ENCODE results near the gene MALSU1. TPM values are rescaled to one million over a fixed set of nuclear protein-coding genes. Genes with fewer than 3 reads are reported as not detected.

The MALSU1 gene
- total and polyA plus RNA-seq, 2 of the 13 experiments (the other 11 are each of a cell fraction or from before 2014, with no cell fraction given), result 72.0 to 141 TPM

DNA sequence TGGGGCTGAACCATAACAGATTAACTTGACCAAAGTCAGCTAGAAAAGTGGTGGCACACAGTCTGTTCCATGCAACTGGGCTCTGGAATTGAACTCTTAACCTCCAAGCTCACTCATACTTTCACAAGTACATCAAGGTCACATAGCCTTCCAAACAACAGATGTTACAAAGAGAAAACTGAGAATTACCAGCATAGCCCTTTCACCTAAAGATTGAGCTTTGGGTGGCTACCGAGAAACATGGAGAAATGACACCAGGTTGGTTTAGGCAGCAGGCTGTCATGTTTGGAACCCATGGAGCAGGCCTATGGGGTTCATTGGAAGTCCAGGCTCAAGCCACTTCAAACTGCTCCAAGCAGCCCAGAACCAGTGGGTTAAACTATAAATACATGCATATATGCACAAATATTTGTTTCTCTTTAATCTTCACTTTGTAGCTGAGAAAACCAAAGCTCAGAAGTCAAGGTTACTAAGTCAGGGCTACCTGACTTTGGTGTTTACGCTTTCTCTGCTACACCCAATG lies 59.1 kb downstream of the MALSU1 start (continued):
- TF ChIP-seq, protein P1, sequence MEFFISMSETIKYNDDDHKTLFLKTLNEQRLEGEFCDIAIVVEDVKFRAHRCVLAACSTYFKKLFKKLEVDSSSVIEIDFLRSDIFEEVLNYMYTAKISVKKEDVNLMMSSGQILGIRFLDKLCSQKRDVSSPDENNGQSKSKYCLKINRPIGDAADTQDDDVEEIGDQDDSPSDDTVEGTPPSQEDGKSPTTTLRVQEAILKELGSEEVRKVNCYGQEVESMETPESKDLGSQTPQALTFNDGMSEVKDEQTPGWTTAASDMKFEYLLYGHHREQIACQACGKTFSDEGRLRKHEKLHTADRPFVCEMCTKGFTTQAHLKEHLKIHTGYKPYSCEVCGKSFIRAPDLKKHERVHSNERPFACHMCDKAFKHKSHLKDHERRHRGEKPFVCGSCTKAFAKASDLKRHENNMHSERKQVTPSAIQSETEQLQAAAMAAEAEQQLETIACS (CRISPR knock-in tag; IDR thresholded peaks at IDR 0.05), result no peak
- TF ChIP-seq, protein P2, sequence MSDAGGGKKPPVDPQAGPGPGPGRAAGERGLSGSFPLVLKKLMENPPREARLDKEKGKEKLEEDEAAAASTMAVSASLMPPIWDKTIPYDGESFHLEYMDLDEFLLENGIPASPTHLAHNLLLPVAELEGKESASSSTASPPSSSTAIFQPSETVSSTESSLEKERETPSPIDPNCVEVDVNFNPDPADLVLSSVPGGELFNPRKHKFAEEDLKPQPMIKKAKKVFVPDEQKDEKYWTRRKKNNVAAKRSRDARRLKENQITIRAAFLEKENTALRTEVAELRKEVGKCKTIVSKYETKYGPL (CRISPR knock-in tag; IDR thresholded peaks at IDR 0.05), result no peak
- TF ChIP-seq EED (CRISPR knock-in tag; IDR thresholded peaks at IDR 0.05) (no peak), TP53 (CRISPR knock-in tag; conservative IDR thresholded peaks at IDR 0.05) (no peak), ZZZ3 (CRISPR knock-in tag; IDR thresholded peaks at IDR 0.05; ENCODE audit: borderline replicate concordance) (no peak), ZNF484 (CRISPR knock-in tag; IDR thresholded peaks at IDR 0.05; ENCODE audit: borderline replicate concordance, low read depth) (no peak), KDM3A (CRISPR knock-in tag; IDR thresholded peaks at IDR 0.05; ENCODE audit: low read depth) (no peak), RARA (CRISPR knock-in tag; IDR thresholded peaks at IDR 0.05) (peak; percentile 91), HNRNPL (IDR thresholded peaks at IDR 0.05; ENCODE audit: low read depth, low read length) (no peak), ISL2 (CRISPR knock-in tag; IDR thresholded peaks at IDR 0.05) (peak; percentile 74), ZNF296 (CRISPR knock-in tag; conservative IDR thresholded peaks at IDR 0.05) (no peak), SRSF9 (IDR thresholded peaks at IDR 0.05; ENCODE audit: borderline replicate concordance, insufficient read depth, low read depth, low read length, poor library complexity, severe bottlenecking) (no peak), MXI1 (IDR thresholded peaks at IDR 0.05; ENCODE audit: borderline replicate concordance, low read depth, low read length) (peak; percentile 15; the same call in 1 of the 3 replicates), KLF11 (CRISPR knock-in tag; IDR thresholded peaks at IDR 0.05) (no peak), NAIF1 (CRISPR knock-in tag; IDR thresholded peaks at IDR 0.05; ENCODE audit: borderline replicate concordance) (no peak), GTF3A (CRISPR knock-in tag; conservative IDR thresholded peaks at IDR 0.05) (no peak)
- TF ChIP-seq, protein P3, sequence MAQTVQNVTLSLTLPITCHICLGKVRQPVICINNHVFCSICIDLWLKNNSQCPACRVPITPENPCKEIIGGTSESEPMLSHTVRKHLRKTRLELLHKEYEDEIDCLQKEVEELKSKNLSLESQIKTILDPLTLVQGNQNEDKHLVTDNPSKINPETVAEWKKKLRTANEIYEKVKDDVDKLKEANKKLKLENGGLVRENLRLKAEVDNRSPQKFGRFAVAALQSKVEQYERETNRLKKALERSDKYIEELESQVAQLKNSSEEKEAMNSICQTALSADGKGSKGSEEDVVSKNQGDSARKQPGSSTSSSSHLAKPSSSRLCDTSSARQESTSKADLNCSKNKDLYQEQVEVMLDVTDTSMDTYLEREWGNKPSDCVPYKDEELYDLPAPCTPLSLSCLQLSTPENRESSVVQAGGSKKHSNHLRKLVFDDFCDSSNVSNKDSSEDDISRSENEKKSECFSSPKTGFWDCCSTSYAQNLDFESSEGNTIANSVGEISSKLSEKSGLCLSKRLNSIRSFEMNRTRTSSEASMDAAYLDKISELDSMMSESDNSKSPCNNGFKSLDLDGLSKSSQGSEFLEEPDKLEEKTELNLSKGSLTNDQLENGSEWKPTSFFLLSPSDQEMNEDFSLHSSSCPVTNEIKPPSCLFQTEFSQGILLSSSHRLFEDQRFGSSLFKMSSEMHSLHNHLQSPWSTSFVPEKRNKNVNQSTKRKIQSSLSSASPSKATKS (CRISPR knock-in tag; IDR thresholded peaks at IDR 0.05), result no peak
- TF ChIP-seq, protein P4, sequence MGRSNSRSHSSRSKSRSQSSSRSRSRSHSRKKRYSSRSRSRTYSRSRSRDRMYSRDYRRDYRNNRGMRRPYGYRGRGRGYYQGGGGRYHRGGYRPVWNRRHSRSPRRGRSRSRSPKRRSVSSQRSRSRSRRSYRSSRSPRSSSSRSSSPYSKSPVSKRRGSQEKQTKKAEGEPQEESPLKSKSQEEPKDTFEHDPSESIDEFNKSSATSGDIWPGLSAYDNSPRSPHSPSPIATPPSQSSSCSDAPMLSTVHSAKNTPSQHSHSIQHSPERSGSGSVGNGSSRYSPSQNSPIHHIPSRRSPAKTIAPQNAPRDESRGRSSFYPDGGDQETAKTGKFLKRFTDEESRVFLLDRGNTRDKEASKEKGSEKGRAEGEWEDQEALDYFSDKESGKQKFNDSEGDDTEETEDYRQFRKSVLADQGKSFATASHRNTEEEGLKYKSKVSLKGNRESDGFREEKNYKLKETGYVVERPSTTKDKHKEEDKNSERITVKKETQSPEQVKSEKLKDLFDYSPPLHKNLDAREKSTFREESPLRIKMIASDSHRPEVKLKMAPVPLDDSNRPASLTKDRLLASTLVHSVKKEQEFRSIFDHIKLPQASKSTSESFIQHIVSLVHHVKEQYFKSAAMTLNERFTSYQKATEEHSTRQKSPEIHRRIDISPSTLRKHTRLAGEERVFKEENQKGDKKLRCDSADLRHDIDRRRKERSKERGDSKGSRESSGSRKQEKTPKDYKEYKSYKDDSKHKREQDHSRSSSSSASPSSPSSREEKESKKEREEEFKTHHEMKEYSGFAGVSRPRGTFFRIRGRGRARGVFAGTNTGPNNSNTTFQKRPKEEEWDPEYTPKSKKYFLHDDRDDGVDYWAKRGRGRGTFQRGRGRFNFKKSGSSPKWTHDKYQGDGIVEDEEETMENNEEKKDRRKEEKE (IDR thresholded peaks at IDR 0.05), result no peak
- TF ChIP-seq, protein P5, sequence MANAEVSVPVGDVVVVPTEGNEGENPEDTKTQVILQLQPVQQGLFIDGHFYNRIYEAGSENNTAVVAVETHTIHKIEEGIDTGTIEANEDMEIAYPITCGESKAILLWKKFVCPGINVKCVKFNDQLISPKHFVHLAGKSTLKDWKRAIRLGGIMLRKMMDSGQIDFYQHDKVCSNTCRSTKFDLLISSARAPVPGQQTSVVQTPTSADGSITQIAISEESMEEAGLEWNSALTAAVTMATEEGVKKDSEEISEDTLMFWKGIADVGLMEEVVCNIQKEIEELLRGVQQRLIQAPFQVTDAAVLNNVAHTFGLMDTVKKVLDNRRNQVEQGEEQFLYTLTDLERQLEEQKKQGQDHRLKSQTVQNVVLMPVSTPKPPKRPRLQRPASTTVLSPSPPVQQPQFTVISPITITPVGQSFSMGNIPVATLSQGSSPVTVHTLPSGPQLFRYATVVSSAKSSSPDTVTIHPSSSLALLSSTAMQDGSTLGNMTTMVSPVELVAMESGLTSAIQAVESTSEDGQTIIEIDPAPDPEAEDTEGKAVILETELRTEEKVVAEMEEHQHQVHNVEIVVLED (CRISPR knock-in tag; IDR thresholded peaks at IDR 0.05; ENCODE audit: borderline replicate concordance), result 0 out of 2 replicates have a peak, but pooled peaks have one; percentile 8
- TF ChIP-seq, protein P6, sequence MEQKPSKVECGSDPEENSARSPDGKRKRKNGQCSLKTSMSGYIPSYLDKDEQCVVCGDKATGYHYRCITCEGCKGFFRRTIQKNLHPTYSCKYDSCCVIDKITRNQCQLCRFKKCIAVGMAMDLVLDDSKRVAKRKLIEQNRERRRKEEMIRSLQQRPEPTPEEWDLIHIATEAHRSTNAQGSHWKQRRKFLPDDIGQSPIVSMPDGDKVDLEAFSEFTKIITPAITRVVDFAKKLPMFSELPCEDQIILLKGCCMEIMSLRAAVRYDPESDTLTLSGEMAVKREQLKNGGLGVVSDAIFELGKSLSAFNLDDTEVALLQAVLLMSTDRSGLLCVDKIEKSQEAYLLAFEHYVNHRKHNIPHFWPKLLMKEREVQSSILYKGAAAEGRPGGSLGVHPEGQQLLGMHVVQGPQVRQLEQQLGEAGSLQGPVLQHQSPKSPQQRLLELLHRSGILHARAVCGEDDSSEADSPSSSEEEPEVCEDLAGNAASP (CRISPR knock-in tag; IDR thresholded peaks at IDR 0.05; ENCODE audit: borderline replicate concordance), result 0 out of 2 replicates have a peak, but pooled peaks have one; percentile 14
